ENCODE results near the gene TENT4A. TPM values are rescaled to one million over a fixed set of nuclear protein-coding genes. Genes with fewer than 3 reads are reported as not detected.

Gene TENT4A
- total and polyA plus RNA-seq, 2 of the 4 experiments (the other 2 are of a cell fraction): 5.9 to 17.2 TPM

DNA sequence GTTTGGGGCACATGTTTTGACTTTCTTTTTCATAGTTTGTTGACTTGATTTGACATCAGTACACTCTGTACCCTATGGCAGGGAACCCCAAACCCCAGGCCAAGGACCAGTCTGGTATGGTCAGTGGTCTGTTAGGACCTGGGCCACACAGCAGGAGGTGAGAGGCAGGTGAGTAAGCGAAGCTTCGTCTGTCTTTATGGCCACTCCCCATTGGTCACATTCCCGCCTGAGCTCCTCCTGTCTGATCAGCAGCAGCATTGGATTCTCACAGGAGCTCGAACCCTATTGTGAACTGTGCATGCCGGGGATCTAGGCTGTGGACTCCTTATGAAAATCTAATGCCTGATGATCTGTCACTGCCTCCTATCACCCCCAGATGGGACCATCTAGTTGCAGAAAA is 88.0 kb downstream of the TENT4A start:
- no peak overlapping the region for H3K27ac ChIP-seq (ENCODE audit: insufficient read depth, low read length)
- dilution Hi-C loops (cut with HindIII; ENCODE audit: low sequenced_read_pairs, unreplicated experiment): no loop called here
- no peak overlapping the region for H4K5ac ChIP-seq (ENCODE audit: low read depth, low read length)
- H2BK15ac ChIP-seq (ENCODE audit: low read depth, low read length): no peak overlapping the region
- H4K8ac ChIP-seq (ENCODE audit: low read depth in 2 of 2, low read length in 2 of 2): no peak overlapping the region
- no peak overlapping the region for H3K23ac ChIP-seq (ENCODE audit: low read depth, low read length)
- H3K4me1 ChIP-seq (ENCODE audit: control insufficient read depth, insufficient read depth, low read length): no peaks in the 10 kb centered on the region
- H3K4me2 ChIP-seq (ENCODE audit: low read depth, low read length): no peak overlapping the region
- H4K20me1 ChIP-seq (ENCODE audit: insufficient read depth, low read length): no peaks in the 10 kb centered on the region
- no peak overlapping the region for H2BK5ac ChIP-seq (ENCODE audit: low read depth, low read length, poor library complexity, severe bottlenecking)
- H3K9me3 ChIP-seq (ENCODE audit: control insufficient read depth, insufficient read depth, low read length): no peaks in the 10 kb centered on the region; the same call in 1 of the 2 replicates
- no peak overlapping the region for H3K56ac ChIP-seq (ENCODE audit: extremely low read depth, insufficient read depth, low read length)
- H3K36me3 ChIP-seq (ENCODE audit: control insufficient read depth, insufficient read depth, low read length): no peaks in the 10 kb centered on the region
- H3K4me3 ChIP-seq (ENCODE audit: insufficient read depth, low read depth, low read length): no peak overlapping the region
- no peaks in the 10 kb centered on the region for H3K27me3 ChIP-seq (ENCODE audit: control insufficient read depth, insufficient read depth, low read length)
- no peaks in the 10 kb centered on the region for H3K79me1 ChIP-seq (ENCODE audit: low read depth in 1 of 2, low read length in 2 of 2)
- H3K9ac ChIP-seq (ENCODE audit: low read depth, low read length): no peak overlapping the region
- H2BK20ac ChIP-seq (ENCODE audit: low read depth, low read length): no peak overlapping the region
- H2AK9ac ChIP-seq (replicated peaks; ENCODE audit: low read depth, low read length, poor library complexity): no peak overlapping the region
- no peak overlapping the region for H2AFZ ChIP-seq (replicated peaks; ENCODE audit: low read length, poor library complexity)
- H3K18ac ChIP-seq (ENCODE audit: low read depth, low read length): no peak overlapping the region
- H4K91ac ChIP-seq (ENCODE audit: insufficient read depth, low read depth, low read length): no peak overlapping the region
- H3K14ac ChIP-seq (replicated peaks; ENCODE audit: low read depth, low read length): no peak overlapping the region
- H3K9me1 ChIP-seq (ENCODE audit: insufficient read depth, low read length): no peaks in the 10 kb centered on the region
- POLR2A ChIA-PET (ENCODE audit: unreplicated experiment): no interaction called here
- no peak for TF ChIP-seq SMC3 (IDR thresholded peaks at IDR 0.05; ENCODE audit: low read depth, low read length)
- no peak for TF ChIP-seq MXI1 (IDR thresholded peaks at IDR 0.05; ENCODE audit: borderline replicate concordance, low read depth, low read length)
- no peak for TF ChIP-seq RCOR1 (IDR thresholded peaks at IDR 0.05; ENCODE audit: insufficient replicate concordance, low read length)
- TF ChIP-seq USF2 (IDR thresholded peaks at IDR 0.05; ENCODE audit: low read depth, low read length): no peak
- no peak for TF ChIP-seq NFE2L2 (IDR thresholded peaks at IDR 0.05; ENCODE audit: low read depth, low read length)
- no peak for TF ChIP-seq BHLHE40 (IDR thresholded peaks at IDR 0.05; ENCODE audit: low read depth, low read length)
- TF ChIP-seq MAFK (IDR thresholded peaks at IDR 0.05; ENCODE audit: low read depth, low read length): no peak
- no peak for TF ChIP-seq CEBPB (IDR thresholded peaks at IDR 0.05; ENCODE audit: low read depth, low read length)
- no peak for TF ChIP-seq ELK1 (IDR thresholded peaks at IDR 0.05; ENCODE audit: borderline replicate concordance, low read depth, low read length)
- TF ChIP-seq CHD1 (IDR thresholded peaks at IDR 0.05; ENCODE audit: low read depth, low read length): no peak
- no peak for TF ChIP-seq RAD21 (IDR thresholded peaks at IDR 0.05; ENCODE audit: low read length)
- TF ChIP-seq MAZ (IDR thresholded peaks at IDR 0.05; ENCODE audit: borderline replicate concordance, low read depth, low read length): no peak
- no peak for TF ChIP-seq CTCF (conservative IDR thresholded peaks at IDR 0.05; ENCODE audit: low read depth, low read length)
- no peak for TF ChIP-seq FOS (IDR thresholded peaks at IDR 0.05; ENCODE audit: low read depth, low read length)
- TF ChIP-seq POLR2A (IDR thresholded peaks at IDR 0.05; ENCODE audit: low read depth, low read length): no peak
- no peak for TF ChIP-seq RFX5 (IDR thresholded peaks at IDR 0.05; ENCODE audit: low read depth, low read length)
- CTCF ChIA-PET: interaction anchor here (0.6 kb wide), 1 partner anchor 11 kb away, joined by 7 read pairs; no protein-coding TSS in a partner anchor
- no peak overlapping the region for H3K4ac ChIP-seq (ENCODE audit: low read depth, low read length)
- in situ Hi-C loops (cut with MboI; ENCODE audit: low sequenced_read_pairs): no loop called here
- H2AK5ac ChIP-seq (ENCODE audit: low read depth, low read length): no peak overlapping the region
- ATAC-seq (ENCODE audit: low read depth) (no peak), DNase-seq (no peak)
- BruUV-seq (replicated peaks): no TSS peak
- no peak overlapping the region for H2BK120ac ChIP-seq (ENCODE audit: low read depth, low read length)
- intact Hi-C loops (cut with micrococcal nuclease): no loop called here
- no CpG with 5 or more reads among the region's 5 CpGs for WGBS, 2 experiments (ENCODE audit: extremely low coverage in 2 of 2, insufficient read length in 1 of 2)
